ENCODE measurements around the gene ZNF438.
"Not testable (repeated sequence)": the region's sequence is repeated elsewhere in the genome, so short reads cannot be mapped to it uniquely, and the experiment has no call there.

DNA sequence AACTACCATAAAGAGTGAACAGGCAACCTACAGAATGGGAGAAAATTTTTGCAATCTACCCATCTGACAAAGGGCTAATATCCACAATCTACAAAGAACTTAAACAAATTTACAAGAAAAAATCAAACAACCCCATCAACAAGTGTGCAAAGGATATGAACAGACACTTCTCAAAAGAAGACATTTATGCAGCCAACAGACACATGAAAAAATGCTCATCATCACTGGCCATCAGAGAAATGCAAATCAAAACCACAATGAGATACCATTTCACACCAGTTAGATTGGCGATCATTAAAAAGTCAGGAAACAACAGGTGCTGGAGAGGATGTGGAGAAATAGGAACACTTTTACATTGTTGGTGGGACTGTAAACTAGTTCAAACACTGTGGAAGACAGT lies 5.4 kb downstream of the ZNF438 start:
- TF ChIP-seq, protein P1, sequence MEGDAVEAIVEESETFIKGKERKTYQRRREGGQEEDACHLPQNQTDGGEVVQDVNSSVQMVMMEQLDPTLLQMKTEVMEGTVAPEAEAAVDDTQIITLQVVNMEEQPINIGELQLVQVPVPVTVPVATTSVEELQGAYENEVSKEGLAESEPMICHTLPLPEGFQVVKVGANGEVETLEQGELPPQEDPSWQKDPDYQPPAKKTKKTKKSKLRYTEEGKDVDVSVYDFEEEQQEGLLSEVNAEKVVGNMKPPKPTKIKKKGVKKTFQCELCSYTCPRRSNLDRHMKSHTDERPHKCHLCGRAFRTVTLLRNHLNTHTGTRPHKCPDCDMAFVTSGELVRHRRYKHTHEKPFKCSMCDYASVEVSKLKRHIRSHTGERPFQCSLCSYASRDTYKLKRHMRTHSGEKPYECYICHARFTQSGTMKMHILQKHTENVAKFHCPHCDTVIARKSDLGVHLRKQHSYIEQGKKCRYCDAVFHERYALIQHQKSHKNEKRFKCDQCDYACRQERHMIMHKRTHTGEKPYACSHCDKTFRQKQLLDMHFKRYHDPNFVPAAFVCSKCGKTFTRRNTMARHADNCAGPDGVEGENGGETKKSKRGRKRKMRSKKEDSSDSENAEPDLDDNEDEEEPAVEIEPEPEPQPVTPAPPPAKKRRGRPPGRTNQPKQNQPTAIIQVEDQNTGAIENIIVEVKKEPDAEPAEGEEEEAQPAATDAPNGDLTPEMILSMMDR (IDR thresholded peaks at IDR 0.05), result not testable (repeated sequence)
- not testable (repeated sequence) for TF ChIP-seq POLR2A (IDR thresholded peaks at IDR 0.05)

Data from Peyer's patch (tissue), 4 donors.